GM18520 (cell line): Measurements from ENCODE around the gene KIF5B.

Source experiments
- ATAC-seq: cut with Tn5 transposase; IDR thresholded peaks from one replicate; pipeline ENCODE4 v1.9.1; 2021; ENCODE audit not compliant: unreplicated experiment

The KIF5B gene

DNA sequence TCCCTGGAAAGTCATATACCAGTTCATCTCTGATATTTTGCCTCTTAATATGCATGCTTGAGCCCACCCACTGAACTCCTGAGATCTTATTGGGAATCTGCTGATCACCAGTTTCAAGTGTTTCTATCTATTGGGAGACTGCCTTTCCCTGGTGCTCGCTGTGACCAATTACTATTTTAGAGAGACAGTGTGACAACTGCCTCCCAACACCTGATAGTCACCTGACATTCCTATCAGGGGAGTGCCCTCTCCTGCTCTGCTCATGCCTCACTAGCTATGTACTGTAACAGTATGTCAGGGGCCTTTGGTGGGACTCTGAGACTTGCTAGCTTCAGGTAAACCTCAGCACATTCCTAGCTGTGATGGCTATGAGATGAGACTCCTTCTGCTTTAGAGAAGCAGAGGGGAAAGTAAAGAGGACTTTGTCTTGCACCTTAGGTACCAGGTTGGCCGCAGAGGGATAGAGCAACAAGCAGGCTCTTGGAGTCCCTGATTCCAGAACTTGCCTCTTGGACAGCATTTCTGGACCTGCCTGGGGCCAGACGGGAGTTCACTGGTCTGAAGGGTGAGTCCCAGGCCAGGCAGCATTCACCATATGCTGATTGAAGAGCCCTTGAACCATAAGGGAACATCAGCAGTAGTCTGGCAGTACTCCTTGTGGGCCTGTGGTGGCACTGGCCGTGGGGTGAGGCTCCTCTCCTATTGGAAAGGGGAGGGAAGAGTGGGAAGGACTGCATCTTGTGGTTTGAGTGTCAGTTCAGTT is 93.2 kb downstream of the KIF5B start:
- no peak for ATAC-seq

GRCh38 chr10:31961277-31962074 is 94.7 kb downstream of the KIF5B start:
- ATAC-seq: no peak

GRCh38 chr10:31959461-31960173 is 96.6 kb downstream of the KIF5B start:
- ATAC-seq: no peak
